ENCODE measurements around the gene MCM3AP.

The MCM3AP gene

GRCh38 chr21:46253610-46254124, 31.7 kb downstream of the MCM3AP start:
- DNase-seq (ENCODE audit: low read depth, low spot score) = no peak
- H3K4me3 ChIP-seq (ENCODE audit: low read depth, low read length) = no peak overlapping the region
- TF ChIP-seq, protein P1, sequence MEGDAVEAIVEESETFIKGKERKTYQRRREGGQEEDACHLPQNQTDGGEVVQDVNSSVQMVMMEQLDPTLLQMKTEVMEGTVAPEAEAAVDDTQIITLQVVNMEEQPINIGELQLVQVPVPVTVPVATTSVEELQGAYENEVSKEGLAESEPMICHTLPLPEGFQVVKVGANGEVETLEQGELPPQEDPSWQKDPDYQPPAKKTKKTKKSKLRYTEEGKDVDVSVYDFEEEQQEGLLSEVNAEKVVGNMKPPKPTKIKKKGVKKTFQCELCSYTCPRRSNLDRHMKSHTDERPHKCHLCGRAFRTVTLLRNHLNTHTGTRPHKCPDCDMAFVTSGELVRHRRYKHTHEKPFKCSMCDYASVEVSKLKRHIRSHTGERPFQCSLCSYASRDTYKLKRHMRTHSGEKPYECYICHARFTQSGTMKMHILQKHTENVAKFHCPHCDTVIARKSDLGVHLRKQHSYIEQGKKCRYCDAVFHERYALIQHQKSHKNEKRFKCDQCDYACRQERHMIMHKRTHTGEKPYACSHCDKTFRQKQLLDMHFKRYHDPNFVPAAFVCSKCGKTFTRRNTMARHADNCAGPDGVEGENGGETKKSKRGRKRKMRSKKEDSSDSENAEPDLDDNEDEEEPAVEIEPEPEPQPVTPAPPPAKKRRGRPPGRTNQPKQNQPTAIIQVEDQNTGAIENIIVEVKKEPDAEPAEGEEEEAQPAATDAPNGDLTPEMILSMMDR (IDR thresholded peaks at IDR 0.05; ENCODE audit: insufficient read depth, low read length, missing control alignments) = no peak
- ChIA-PET CTCF (interaction anchor here (0.7 to 5.3 kb wide), 5 partner anchors 20 to 282 kb away, joined by 3 to 22 read pairs (median 4); no protein-coding TSS in a partner anchor), POLR2A (interaction anchor here (0.6 kb wide), 1 partner anchor 46 kb away, joined by 3 read pairs; no protein-coding TSS in a partner anchor)

DNA sequence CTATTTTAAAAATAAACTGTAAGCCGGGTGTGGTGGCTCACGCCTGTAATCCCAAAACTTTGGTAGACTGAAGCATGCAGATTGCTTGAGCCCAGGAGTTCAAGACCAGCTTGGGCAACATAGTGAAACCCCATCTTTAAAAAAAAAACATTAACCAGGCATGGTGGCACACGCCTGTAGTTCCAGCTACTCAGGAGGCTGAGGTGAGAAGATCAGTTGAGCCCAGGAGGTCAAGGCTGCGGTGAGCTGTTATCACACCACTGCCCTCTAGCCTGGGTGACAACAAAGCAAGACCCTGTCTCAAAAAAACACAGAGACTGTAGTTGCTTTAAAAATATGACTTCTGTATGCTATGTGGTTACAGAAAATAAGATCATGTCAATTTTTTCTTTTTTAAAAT, 32.6 kb downstream of the MCM3AP start:
- CTCF ChIA-PET = interaction anchor here (0.9 to 5.3 kb wide), 5 partner anchors 13 to 282 kb away, joined by 3 to 22 read pairs (median 4); no protein-coding TSS in a partner anchor

GRCh38 chr21:46250146-46250725, 35.2 kb downstream of the MCM3AP start:
- ChIA-PET CTCF (interaction anchor here (0.7 to 5.3 kb wide), 5 partner anchors 10 to 107 kb away, joined by 3 to 22 read pairs (median 5); no protein-coding TSS in a partner anchor), POLR2A (no interaction called here)
- DNase-seq (ENCODE audit: low read depth, low spot score) = no peak

More for the DNA sequence above, 32.6 kb downstream of the MCM3AP start:
- no peak overlapping the region for H3K4me3 ChIP-seq (ENCODE audit: low read depth, low read length)
- POLR2A ChIA-PET = interaction anchor here (0.6 kb wide), 1 partner anchor 47 kb away, joined by 3 read pairs; no protein-coding TSS in a partner anchor
- DNase-seq (ENCODE audit: low read depth, low spot score) = no peak
- TF ChIP-seq, protein P1 (IDR thresholded peaks at IDR 0.05; ENCODE audit: insufficient read depth, low read length, missing control alignments) = no peak

DNA sequence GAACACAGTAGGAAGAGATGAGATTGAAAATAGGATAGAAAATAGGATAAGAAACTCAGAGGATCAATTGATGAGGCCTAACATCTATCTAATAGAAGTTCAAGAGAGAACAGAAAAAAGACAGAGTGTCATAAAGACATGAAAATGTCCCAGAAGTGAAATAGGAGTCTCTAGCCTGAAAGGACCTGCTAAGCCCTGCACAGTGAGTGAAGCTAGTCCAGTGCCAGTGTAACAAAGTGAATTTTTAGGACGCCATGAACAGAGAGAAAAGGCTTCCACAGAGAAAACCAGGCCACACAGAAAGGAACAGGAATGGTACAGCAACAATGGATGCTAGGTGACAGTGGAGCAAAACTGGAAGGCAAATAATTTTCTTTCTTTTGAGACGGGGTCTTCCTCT, 36.6 kb downstream of the MCM3AP start:
- no peak overlapping the region for H3K4me3 ChIP-seq (ENCODE audit: low read depth, low read length)
- ChIA-PET CTCF (interaction anchor here (1.2 to 5.3 kb wide), 4 partner anchors 8 to 105 kb away, joined by 4 to 22 read pairs (median 5); no protein-coding TSS in a partner anchor), POLR2A (no interaction called here)
- no peak for DNase-seq (ENCODE audit: low read depth, low spot score)
- TF ChIP-seq, protein P1 (IDR thresholded peaks at IDR 0.05; ENCODE audit: insufficient read depth, low read length, missing control alignments) = no peak

More at GRCh38 chr21:46250146-46250725, 35.2 kb downstream of the MCM3AP start:
- TF ChIP-seq, protein P1 (IDR thresholded peaks at IDR 0.05; ENCODE audit: insufficient read depth, low read length, missing control alignments) = no peak
- no peak overlapping the region for H3K4me3 ChIP-seq (ENCODE audit: low read depth, low read length)

DNA sequence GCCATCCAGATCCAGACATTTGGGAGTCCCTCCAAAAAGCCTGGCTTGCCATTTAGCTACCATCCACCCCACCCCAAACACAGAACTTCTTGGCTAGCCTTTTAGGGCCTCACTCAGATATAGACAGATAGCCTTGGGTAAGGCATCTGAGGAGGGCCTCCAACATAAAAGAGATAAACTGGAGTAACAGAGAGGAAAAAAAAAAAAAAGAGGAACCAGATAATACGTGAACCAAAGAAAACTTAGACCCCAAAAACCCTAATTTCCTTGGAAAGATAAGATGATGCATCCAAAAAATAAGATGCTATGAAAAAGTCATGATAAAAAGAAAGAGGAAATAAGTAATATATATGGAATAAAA, 37.0 kb downstream of the MCM3AP start:
- DNase-seq (ENCODE audit: low read depth, low spot score) = no peak
- TF ChIP-seq, protein P1 (IDR thresholded peaks at IDR 0.05; ENCODE audit: insufficient read depth, low read length, missing control alignments) = no peak
- ChIA-PET CTCF (interaction anchor here (1.2 to 5.3 kb wide), 3 partner anchors 8 to 105 kb away, joined by 4 to 22 read pairs (median 5); no protein-coding TSS in a partner anchor), POLR2A (no interaction called here)
- no peak overlapping the region for H3K4me3 ChIP-seq (ENCODE audit: low read depth, low read length)

- no peak overlapping the region for H3K4me3 ChIP-seq (ENCODE audit: low read depth, low read length)
- no peak for DNase-seq (ENCODE audit: low read depth, low spot score)
- POLR2A ChIA-PET = no interaction called here
- TF ChIP-seq, protein P1 (IDR thresholded peaks at IDR 0.05; ENCODE audit: insufficient read depth, low read length, missing control alignments) = no peak
- CTCF ChIA-PET = interaction anchor here (2.0 to 5.3 kb wide), 2 partner anchors 18 to 104 kb away, joined by 5 to 22 read pairs; no protein-coding TSS in a partner anchor
Measured at GRCh38 chr21:46247699-46248421, 37.6 kb downstream of the MCM3AP start.
